Upper lobe of right lung (tissue), 1 donor: Measurements from ENCODE around the gene LRRC71. TPM values are rescaled to one million over a fixed set of nuclear protein-coding genes. Genes with fewer than 3 reads are reported as not detected.

ENCODE experiments used
- ATAC-seq: fragments of 200-7000 bp; cut with Tn5 transposase; one replicate; pipeline ENCODE4 v1.9.1; 2020; ENCODE audit warnings: mild to moderate bottlenecking, moderate library complexity
- DNase-seq: peaks from one replicate; pipeline ENCODE4 v3.0.0-alpha.2; 2020
- H3K27ac ChIP-seq: fragments of 200-600 bp; one replicate; pipeline ENCODE4 v1.8.0; 2022
- H3K27me3 ChIP-seq: fragments of 200-600 bp; one replicate; pipeline ENCODE4 v1.8.0; 2022; ENCODE audit warnings: mild to moderate bottlenecking
- H3K36me3 ChIP-seq: fragments of 200-600 bp; one replicate; pipeline ENCODE4 v1.8.0; 2022
- H3K4me1 ChIP-seq: fragments of 200-600 bp; one replicate; pipeline ENCODE4 v1.8.0; 2022
- H3K4me3 ChIP-seq: fragments of 200-600 bp; one replicate; pipeline ENCODE4 v1.8.0; 2022; ENCODE audit warnings: mild to moderate bottlenecking
- H3K9me3 ChIP-seq: fragments of 200-600 bp; one replicate; pipeline ENCODE4 v1.8.0; 2022
- intact Hi-C: fragments of 100-400 bp; cut with DNase I; formaldehyde crosslinking; loops from one replicate; pipeline ENCODE4 v1.11.0; 2022
- total RNA-seq: library from RNA; stranded (reverse); fragmentation: NEBNext Ultra II Directional; extraction: Animal tissue kit (Norgen Biotek cat#: 25700); gene quantifications from one replicate; pipeline ENCODE4 v1.2.1, GENCODE V29; 2021
- TF ChIP-seq, protein P1 (sequence below): fragments of 200-600 bp; IDR thresholded peaks from one replicate; pipeline ENCODE4 v1.8.0; 2022; ENCODE audit warnings: antibody characterized with exemption
- donor health status: DM: no; HTN: yes; CAD: no; lungs with severe emphysema.

LRRC71 gene
- total RNA-seq, 1 donor from 2014 or later: 0.26 TPM

DNA sequence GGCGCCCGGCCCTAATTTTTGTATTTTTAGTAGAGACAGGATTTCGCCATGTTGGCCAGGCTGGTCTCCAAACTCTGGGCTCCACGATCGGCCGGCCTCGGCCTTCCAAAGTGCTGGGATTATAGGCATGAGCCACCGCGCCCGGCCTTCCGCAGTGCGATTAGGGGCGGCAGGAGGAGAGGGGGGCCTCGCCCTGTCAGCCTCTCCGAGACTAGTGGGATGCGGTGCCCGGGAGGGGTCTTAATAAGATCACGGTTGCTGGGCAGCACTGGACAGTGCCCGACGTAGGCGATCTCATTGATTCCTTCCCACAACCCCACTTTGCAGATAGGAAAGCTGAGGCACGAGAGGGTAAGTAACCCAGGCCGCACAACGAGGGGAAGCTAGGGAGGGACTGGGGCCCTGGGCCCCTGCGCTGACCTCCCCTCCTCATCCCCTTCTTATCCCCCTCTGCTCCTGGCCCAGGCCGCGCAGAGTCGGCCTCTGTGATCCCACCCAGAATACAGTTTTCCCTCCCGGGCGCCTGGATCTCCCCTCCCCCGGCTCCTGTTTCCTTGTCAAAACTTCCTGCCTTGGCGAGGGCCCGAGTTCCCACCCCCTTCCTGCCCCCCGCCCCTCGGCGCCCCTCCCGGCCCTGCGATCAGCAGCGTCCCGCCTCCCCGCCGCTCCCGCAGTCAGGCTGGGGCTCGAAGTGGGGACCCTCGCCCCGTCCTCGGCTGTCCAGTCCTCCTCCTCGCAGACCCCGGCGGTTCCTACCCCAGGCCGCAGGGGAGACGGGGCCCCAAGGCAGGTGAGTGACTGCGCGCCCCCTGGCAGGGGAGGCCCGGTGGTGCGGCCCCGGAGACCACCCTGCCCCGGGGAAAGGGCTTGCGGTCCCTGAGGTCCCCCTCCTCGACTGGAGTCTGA is 27.1 kb upstream of the LRRC71 start, which contains the start of gene PEAR1:
Gene PEAR1, plus strand, starts transcription at position 671 of the 906 bp plus-strand sequence. CDS start 10,209 bp downstream, outside the sequence.
- H3K4me3 ChIP-seq: peak within 1 kb of the TSS; percentile 63
- no peaks in the 10 kb centered on the region for H3K9me3 ChIP-seq
- no peaks in the 10 kb centered on the region for H3K36me3 ChIP-seq
- intact Hi-C loops: no loop called here
- no peak for DNase-seq
- H3K27ac ChIP-seq: peak within 1 kb of the TSS; percentile 85
- TF ChIP-seq, protein P1, sequence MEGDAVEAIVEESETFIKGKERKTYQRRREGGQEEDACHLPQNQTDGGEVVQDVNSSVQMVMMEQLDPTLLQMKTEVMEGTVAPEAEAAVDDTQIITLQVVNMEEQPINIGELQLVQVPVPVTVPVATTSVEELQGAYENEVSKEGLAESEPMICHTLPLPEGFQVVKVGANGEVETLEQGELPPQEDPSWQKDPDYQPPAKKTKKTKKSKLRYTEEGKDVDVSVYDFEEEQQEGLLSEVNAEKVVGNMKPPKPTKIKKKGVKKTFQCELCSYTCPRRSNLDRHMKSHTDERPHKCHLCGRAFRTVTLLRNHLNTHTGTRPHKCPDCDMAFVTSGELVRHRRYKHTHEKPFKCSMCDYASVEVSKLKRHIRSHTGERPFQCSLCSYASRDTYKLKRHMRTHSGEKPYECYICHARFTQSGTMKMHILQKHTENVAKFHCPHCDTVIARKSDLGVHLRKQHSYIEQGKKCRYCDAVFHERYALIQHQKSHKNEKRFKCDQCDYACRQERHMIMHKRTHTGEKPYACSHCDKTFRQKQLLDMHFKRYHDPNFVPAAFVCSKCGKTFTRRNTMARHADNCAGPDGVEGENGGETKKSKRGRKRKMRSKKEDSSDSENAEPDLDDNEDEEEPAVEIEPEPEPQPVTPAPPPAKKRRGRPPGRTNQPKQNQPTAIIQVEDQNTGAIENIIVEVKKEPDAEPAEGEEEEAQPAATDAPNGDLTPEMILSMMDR: peak; percentile 6
- no peak for ATAC-seq
- H3K27me3 ChIP-seq: peaks cover 14% of the 10 kb centered on the region
- H3K4me1 ChIP-seq: peaks cover 38% of the 10 kb centered on the region

DNA sequence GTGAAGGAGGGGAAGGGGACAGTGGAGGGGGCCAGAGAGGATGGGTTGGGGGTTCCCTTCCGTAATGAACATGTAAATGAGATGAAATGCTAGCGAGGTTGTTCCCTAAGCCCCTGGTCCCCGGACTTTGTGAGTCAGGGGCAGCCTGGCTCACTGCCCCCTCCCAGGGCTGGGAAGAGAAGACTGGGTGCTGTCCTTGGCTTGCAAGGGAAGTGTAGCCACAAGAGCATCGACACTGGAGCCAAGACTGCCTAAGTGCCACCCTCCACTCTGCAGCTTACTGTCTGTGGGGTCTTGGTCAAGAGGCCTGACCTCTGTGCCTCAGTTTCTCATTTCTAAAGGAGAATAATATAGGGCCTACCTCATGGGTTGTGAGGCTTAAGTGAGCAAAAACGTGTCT is 26.4 kb upstream of the LRRC71 start:
- Histone ChIP-seq H3K9me3 (no peaks in the 10 kb centered on the region), H3K4me3 (peak overlapping the region; percentile 63), H3K27me3 (peaks cover 14% of the 10 kb centered on the region), H3K4me1 (peaks cover 45% of the 10 kb centered on the region), H3K36me3 (no peaks in the 10 kb centered on the region), H3K27ac (peak overlapping the region; percentile 85)
- ATAC-seq: no peak
- no peak for DNase-seq
- intact Hi-C loops: no loop called here
- TF ChIP-seq, protein P1: no peak

DNA sequence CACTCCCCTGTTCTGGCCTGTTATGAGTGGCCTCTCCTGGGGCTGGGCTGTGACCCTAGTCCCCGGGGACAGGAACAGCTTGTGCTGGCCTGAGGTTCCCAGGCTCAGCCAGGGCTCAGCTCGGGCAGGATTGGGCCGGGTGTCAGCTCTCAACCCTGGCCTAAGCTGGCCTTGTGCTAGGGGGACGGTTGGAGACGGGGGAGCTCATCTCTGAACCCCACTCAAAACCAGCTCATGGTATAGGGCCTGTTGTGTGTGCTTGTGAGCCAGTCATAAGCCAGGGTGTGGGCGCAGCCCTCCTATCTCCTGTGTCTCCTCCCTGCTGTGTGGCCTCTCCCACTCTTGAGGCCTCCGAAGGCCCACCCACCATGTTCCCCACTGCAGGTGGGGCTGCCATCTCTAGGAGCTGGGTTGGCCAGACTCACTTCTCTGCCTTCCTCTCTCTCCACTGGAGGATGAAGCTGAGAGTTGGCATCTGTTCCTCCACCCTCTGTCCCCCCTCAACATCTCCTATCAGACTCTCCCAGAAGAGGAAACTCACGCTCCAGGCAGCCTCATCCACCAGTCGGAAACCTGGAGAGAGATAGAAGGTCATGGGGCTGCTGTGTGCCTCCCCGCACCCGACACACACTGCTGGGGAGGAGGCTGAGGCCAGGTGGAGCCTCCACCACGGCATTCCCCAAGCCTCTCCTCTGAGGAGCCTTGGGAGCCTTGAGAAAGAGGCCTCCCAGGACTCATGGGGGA is 25.5 kb upstream of the LRRC71 start:
- Histone ChIP-seq H3K4me1 (peaks cover 54% of the 10 kb centered on the region), H3K9me3 (no peaks in the 10 kb centered on the region), H3K27me3 (peaks cover 14% of the 10 kb centered on the region), H3K36me3 (no peaks in the 10 kb centered on the region), H3K27ac (peak overlapping the region; percentile 85), H3K4me3 (peak overlapping the region; percentile 63)
- DNase-seq (no peak), ATAC-seq (peak; percentile 1)
- TF ChIP-seq, protein P1: no peak
- intact Hi-C loops: no loop called here

DNA sequence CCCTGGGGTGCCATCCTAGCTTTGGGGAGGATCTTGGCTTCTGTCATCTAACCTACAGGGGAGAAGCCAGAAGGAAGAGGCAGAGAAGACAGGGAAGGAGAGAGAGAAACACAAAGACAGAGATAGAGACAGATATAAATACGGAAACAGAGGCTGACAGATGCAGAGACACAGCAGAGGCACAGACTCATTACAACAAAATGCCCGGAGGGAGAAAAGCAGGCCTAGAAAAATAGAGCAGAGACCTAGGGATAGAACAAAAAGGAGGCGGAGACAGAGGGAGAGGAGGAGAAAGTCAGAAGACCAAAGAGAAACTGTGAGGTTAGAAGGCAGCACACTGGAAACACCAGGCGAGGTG is 25.0 kb upstream of the LRRC71 start:
- no peak for ATAC-seq
- Histone ChIP-seq H3K4me3 (peak overlapping the region; percentile 63), H3K9me3 (no peaks in the 10 kb centered on the region), H3K4me1 (peaks cover 58% of the 10 kb centered on the region), H3K27me3 (peaks cover 14% of the 10 kb centered on the region), H3K36me3 (no peaks in the 10 kb centered on the region), H3K27ac (peak overlapping the region; percentile 85)
- TF ChIP-seq, protein P1: no peak
- no peak for DNase-seq
- intact Hi-C loops: no loop called here

DNA sequence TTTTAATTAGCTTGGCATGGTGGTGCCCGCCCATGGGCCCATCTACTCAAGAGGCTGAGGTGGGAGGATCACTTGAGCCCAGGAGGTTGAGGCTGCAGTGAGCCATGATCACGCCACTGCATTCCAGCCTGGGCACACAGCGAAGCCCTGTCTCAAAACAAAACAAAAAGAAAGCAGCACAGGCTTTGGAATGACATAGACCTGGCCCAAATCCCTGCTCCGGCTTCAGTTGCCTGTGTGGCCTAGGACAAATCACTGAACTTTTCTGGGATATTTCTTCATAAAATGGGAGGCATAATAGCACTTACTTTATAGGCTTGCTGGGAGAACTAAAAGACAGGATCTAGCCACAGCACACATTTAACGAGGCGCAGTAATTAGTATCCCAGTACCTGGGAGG is 24.5 kb upstream of the LRRC71 start:
- Histone ChIP-seq H3K4me1 (peaks cover 63% of the 10 kb centered on the region), H3K9me3 (no peaks in the 10 kb centered on the region), H3K36me3 (no peaks in the 10 kb centered on the region), H3K27ac (no peak overlapping the region), H3K27me3 (peaks cover 14% of the 10 kb centered on the region), H3K4me3 (peak overlapping the region; percentile 63)
- DNase-seq (no peak), ATAC-seq (no peak)
- TF ChIP-seq, protein P1: no peak
- intact Hi-C loops: no loop called here
